Cardiac fibroblast (primary cell): ENCODE results near the gene PKHD1.

Experiments used
- DNase-seq, 2 donors: peaks; one replicate each; pipeline versions ENCODE4 v3.0.0 to v3.0.0-alpha.2; 2010; ENCODE audit warnings: low read depth in 2 of 2
- H3K4me3 ChIP-seq, 2 donors: replicated peaks in 1 of 2; 1 replicate in 1 of 2; 2 replicates in 1 of 2; pipeline ENCODE4 v1.5.1; 2011; ENCODE audit warnings: low read depth in 2 of 2, low read length in 2 of 2, mild to moderate bottlenecking in 2 of 2, moderate library complexity in 1 of 2
- CTCF ChIP-seq: IDR thresholded peaks from one replicate; pipeline ENCODE4 v1.5.1; 2011; ENCODE audit warnings: low read depth, mild to moderate bottlenecking, low read length, inconsistent platforms

PKHD1 gene

DNA sequence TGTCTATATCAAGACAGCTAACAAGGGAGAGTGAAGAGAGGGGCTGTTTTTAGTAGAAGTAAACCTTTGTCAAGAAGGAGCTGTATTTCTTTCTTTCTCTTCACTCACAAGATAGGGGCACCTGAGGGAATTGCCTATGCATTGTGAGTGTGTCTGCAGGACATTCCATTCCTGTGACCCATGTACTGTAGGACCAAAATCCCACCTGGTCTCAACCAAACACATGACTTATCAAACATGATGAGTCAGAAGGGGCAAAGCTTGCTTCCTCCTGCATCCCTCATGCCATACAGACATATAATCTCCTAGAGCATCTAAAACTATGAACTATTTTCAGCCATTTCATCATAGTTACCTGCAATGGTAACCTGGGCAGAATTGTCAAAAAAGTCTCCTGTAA, 21.8 kb downstream of the PKHD1 start:
- DNase-seq, result no peak
- no peak overlapping the region for H3K4me3 ChIP-seq
- no peak for TF ChIP-seq CTCF

DNA sequence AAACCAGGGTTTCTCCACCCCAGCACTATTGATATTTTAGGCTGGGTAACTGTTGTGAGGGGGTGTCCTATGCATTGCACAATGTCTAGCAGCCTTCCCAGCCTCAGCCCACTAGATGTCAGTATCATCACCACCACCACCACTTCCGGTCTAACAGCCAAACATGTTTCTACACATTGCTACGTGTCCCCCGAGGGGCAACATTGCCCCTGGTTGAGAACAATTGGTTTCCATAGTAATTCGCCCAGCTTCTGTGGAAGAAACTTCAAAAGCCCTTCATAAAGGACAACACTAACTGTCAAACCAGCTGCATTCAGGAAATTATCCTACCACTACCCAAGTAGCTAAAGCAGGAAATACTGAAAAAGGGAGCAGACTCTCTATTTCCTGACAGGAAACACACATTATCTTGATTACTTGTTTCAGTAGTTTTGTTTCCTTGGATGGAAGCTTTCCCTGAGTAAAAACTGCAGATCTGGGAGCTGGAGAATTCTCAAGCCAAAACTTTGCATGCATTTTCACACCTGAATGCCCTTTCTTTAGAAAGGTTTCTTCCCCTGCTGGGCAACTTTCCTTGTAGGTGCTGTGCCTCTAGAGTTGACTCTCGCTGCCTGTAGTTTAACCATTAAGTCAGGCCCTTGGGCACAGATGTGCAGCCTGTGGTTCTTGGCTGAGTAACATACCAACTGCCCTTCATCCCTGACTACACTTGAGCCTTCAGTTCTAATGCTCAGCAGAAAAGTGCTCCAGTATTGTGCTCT, 23.6 kb downstream of the PKHD1 start:
- peak; percentile 22 for TF ChIP-seq CTCF
- no peak overlapping the region for H3K4me3 ChIP-seq
- DNase-seq, result peak; percentile 8 to 21

DNA sequence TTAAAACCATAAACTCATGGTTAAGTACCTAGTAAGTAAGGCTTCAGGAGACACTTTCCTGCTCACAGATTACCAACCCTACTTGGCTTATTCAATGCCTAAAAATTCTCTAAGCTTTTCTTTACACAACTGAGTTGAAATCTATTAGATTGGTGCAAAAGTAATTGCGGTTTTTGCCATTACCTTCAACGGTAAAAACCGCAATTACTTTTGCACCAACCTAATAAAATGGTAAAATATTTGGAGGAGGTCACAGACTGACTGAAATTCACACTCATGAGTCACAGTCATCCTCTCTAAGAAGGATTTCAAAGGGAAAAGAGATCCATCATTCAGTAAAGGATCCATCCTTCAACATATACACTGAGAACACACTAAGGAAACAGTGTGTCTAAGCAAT, 25.9 kb downstream of the PKHD1 start:
- no peak for DNase-seq
- H3K4me3 ChIP-seq, result no peak overlapping the region
- TF ChIP-seq CTCF, result no peak

DNA sequence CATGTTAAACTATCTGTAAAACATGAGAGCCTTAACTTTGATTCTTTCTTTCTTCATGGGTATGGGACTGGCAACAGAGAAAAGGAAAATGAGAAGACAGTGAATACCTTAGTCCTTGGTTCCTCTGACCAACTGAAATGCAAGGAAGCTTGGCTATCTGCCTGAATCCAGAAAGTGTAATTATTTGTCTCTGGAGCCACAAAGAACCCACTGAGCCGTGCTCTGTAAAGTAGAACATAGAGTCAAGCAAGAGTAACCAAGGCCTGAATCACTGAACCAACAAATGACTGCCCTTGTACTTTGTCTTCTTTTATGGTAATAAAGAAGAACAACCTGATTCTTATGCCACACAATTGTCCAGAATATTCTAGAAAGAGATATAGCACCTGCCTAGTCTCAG, 27.6 kb downstream of the PKHD1 start:
- no peak overlapping the region for H3K4me3 ChIP-seq
- no peak for DNase-seq
- no peak for TF ChIP-seq CTCF

DNA sequence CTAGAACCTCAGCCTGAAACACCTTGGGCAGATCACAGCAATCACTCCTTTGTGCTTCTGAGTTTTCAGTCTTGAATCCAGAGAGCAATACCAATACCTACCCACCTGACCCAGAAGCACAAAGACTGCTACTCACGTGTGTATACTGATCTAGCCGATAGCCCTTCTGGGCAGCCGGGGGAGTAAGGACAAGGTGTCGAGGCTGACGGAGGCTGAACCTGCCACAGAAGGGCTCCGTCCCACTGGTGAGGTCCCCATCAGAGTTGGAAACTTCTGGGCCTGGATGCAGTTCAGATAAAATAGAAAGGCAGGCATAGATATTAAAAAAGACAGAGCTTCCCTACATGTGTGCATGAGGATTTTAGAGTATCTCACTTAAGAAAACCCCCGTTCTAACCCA, 32.0 kb downstream of the PKHD1 start:
- H3K4me3 ChIP-seq, result no peak overlapping the region
- no peak for DNase-seq
- TF ChIP-seq CTCF, result no peak

- no peak for TF ChIP-seq CTCF
- no peak overlapping the region for H3K4me3 ChIP-seq
- no peak for DNase-seq
Observed at GRCh38 chr6:52053038-52053695, 34.2 kb downstream of the PKHD1 start.
